NOMO-1 (cell line): Measurements from ENCODE around the gene OR4A16.

Source experiments
- DNase-seq, 2 experiments: peaks; one replicate each; lab custom pipeline; 2025; ENCODE audit not compliant: unreplicated experiment in 2 of 2; lab: John Stamatoyannopoulos, UW

The OR4A16 gene, protein sequence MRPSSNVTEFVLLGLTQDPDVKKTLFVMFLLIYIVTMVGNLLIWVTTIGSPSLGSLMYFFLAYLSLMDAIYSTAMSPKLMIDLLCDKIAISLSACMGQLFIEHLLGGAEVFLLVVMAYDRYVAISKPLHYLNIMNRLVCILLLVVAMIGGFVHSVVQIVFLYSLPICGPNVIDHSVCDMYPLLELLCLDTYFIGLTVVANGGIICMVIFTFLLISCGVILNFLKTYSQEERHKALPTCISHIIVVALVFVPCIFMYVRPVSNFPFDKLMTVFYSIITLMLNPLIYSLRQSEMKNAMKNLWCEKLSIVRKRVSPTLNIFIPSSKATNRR

DNA sequence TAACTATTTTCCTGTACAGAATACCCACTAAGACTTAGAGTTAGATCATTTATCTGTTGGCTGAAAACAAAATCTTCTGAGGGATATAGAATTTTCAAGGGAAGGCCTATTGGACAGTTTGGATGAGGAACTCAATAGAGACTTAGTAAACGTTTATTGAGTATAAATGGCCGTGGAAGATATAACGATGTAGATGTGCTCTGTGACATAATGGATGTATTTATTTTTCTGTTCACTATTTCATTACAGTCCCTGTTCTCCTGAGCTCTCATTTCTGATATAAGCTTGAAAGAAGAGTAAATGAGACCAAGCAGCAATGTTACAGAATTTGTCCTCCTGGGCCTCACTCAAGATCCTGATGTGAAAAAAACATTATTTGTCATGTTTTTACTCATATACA, at the start of gene OR4A16:
Gene OR4A16, plus strand, starts transcription at position 301 of the 400 bp plus-strand sequence. Its CDS starts 0 bp downstream, at position 301.
- DNase-seq, result no peak

DNA sequence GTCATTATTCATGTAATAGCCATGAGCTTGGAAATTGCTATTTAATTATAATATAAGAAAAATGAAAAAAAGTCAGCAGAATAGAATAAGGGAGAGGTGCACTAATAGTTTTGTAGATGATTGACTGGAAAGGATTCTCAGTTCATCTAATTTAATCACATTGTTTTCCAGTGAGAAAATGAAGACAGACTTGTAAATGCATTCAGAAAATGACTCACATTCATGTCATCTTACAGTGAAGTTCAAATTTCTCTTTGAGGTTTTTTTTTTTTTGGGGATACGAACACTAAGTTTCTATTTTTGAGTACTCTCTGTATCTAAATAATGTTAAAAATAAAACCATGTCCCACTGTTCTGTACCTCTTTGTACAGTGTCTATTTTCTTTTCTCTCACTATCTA, 18.5 kb upstream of the OR4A16 start:
- no peak for DNase-seq

DNA sequence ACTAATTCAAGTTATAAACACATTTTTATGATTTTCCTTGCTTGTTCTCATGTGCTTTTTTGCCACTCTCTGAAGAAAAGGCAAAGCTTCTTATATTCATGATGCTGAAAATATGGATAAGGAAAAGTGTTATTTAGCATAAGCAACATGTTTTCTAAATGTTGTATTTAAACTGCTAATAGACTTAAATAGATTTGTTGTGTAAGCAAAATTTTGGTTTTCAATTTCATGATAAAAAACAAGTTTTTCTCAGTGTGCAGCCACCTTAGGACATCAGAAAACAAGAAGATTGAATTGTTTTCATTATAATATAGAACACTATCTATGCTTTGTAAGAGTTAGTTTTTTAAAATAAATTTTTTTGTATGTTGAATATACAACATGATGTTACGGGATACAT, 2.3 kb downstream of the OR4A16 start:
- no peak for DNase-seq

DNA sequence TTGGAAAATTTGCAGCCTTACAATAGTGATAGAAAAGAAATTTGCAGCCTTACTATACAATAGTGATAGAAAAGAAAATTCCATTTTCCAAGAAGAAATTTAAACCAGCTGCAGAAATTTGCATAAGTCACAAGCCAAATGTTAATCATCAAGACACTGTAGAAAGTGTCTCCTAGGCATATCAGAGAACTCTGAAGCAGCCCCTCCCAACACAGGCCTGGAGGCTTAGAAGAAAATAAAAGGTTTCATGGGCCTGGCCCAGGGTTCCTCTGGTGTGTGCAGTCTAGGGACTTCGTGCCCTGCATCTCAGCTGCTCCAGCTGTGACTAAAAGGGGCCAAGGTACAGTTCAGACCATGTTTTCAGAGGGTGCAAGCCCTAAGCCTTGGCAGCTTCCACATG, 6.0 kb downstream of the OR4A16 start:
- no peak for DNase-seq

DNA sequence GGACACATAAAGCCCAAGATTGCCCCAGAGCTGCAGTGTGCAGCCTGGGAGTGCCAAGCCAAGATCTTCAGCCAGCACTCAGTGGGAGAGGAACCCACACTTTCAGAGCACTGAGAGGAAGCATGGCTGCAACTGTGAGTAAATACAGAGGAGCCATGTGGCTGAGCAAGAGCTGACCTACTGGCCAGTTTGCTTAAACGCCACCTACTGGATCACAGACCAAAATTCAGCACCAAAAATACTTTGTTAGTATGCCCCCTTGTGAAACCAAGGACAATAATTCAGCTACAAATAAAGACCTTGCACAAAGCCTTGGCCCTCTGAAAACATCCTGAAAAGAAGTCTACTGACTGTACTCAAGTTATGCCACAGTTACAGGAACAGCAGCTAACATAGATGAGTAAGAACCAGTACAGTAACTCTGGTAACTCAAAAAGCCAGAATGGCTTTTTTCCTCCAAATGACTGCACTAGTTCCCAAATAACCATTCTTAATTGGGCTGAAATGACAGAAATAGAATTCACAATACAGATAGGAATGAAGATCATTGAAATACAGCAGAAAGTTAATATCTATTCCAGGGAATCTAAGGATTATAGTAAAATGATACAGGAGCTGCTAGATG, 14.7 kb downstream of the OR4A16 start:
- no peak for DNase-seq

DNA sequence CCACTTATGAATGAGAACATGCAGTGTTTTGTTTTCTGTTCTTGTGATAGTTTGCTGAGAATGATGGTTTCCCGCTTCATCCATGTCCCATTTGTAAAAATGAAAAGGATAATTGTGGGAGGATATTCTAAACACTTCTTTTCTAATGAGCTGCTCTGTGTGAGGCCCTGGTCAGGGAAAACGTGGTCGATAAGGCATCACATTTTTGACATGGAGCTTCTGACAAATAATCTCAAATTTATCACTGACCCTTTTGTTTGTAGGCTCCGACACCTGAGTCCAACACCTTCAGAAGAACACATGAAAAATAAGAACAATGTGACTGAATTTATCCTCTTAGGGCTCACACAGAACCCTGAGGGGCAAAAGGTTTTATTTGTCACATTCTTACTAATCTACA, 24.7 kb downstream of the OR4A16 start, which contains the start of gene OR4A15:
Gene OR4A15, plus strand, starts transcription at position 301 of the 400 bp plus-strand sequence. Its CDS starts 0 bp downstream, at position 301.
- DNase-seq, result no peak
